Activated CD4-positive, alpha-beta memory T cell treated with anti-CD3 and anti-CD28 coated beads, Interleukin-2, amount 10 ng/mL, durations not matched to agents 7 days and 5 days (primary cell): Measurements from ENCODE around the gene AUH. TPM values are rescaled to one million over a fixed set of nuclear protein-coding genes. Genes with fewer than 3 reads are reported as not detected.

Source experiments
- CTCF ChIA-PET: fragments of 350-600 bp; sonication (Branson Sonifier 250); formaldehyde crosslinking; loops from one replicate; lab custom pipeline; 2021; ENCODE audit warnings: antibody characterized with exemption, inconsistent platforms; lab: Charles Lee
- POLR2A ChIA-PET: fragments of 350-600 bp; sonication (Branson Sonifier 250); formaldehyde crosslinking; loops from one replicate; lab custom pipeline; 2021; ENCODE audit warnings: antibody characterized with exemption; lab: Charles Lee
- DNase-seq: peaks from one replicate; pipeline ENCODE4 v3.0.0-alpha.2; 2020
- H3K27ac Mint-ChIP-seq: one replicate; pipeline ENCODE4 v1.8.0; 2021; ENCODE audit warnings: mild to moderate bottlenecking, mixed read lengths
- H3K27me3 Mint-ChIP-seq: one replicate; pipeline ENCODE4 v1.8.0; 2021; ENCODE audit warnings: mixed read lengths
- H3K36me3 Mint-ChIP-seq: one replicate; pipeline ENCODE4 v1.8.0; 2021; ENCODE audit warnings: low read depth, mixed read lengths
- H3K4me1 Mint-ChIP-seq: one replicate; pipeline ENCODE4 v1.8.0; 2021; ENCODE audit warnings: mixed read lengths
- H3K4me3 Mint-ChIP-seq: one replicate; pipeline ENCODE4 v1.8.0; 2021; ENCODE audit warnings: mild to moderate bottlenecking, mixed read lengths
- H3K9me3 Mint-ChIP-seq: one replicate; pipeline ENCODE4 v1.8.0; 2021; ENCODE audit warnings: mixed read lengths
- total RNA-seq, 2 experiments: library from RNA; stranded (reverse); gene quantifications; one replicate each; pipeline ENCODE4 v1.2.3, GENCODE V29; 2021

AUH gene
- total RNA-seq, 2 experiments from 2014 or later = 34.8 to 39.3 TPM

DNA sequence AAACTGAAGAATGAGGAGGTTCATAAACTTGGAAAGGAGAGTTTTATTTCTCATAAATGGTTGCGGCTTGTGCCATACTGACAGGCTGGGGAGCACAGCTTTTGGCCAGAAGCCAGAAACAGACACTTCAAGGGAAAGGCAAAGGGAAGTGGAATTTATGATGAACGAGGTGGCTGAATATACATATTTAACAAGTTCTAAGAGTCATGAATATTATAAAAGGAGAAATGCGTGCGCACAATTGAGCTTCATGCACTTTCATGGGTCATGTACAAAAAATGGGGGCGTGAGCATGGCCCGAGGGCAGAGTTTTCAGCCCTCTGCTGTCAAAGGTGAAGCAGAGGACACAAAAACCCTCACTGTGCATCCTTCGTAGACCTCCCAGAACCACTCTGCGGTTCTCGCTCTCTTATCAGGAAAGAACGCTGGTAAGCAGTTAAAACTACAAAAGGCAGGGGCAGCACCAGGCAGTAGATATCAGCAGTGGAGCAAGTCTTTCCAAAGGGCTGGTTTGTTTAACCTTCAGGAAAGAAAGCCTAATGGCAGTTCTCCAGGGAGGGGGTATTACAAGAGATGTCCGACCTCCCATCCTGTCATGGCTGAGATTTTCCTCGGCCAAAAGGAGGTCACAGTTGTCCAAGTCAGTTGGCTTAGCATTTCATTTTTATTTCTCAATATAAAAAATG lies 29.0 kb downstream of the AUH start:
- DNase-seq = no peak
- peaks cover 6% of the 10 kb centered on the region for H3K9me3 Mint-ChIP-seq
- H3K27me3 Mint-ChIP-seq = no peaks in the 10 kb centered on the region
- H3K4me3 Mint-ChIP-seq = no peak overlapping the region
- H3K36me3 Mint-ChIP-seq = peaks cover 56% of the 10 kb centered on the region
- peaks cover 6% of the 10 kb centered on the region for H3K4me1 Mint-ChIP-seq
- ChIA-PET POLR2A (no interaction called here), CTCF (no interaction called here)
- no peak overlapping the region for H3K27ac Mint-ChIP-seq

DNA sequence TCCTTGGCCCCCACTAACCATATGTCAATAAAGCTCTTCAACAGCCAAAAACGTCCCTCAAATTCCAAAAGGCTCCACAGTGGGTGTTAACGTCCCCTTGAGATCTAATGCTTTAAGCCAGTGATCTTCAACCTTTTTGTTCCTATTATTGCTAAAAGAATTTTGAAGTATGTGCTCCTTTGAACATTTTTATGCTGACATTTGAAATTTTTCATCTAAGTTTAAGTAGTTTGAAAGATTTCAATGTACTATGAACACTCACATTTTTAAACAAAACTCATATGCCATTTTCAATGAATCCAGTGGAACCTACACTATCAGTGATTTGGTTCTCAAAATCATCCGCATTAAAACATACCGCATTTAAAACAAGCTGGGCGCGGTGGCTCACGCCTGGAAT lies 29.9 kb downstream of the AUH start:
- ChIA-PET CTCF (interaction anchor here (0.6 kb wide), 1 partner anchor 90 kb away, joined by 4 read pairs; no protein-coding TSS in a partner anchor), POLR2A (interaction anchor here (0.6 kb wide), 1 partner anchor 457 kb away, joined by 3 read pairs; no protein-coding TSS in a partner anchor)
- Mint-ChIP-seq H3K36me3 (peaks cover 58% of the 10 kb centered on the region), H3K4me3 (no peak overlapping the region), H3K27ac (no peak overlapping the region), H3K27me3 (no peaks in the 10 kb centered on the region), H3K4me1 (peaks cover 2% of the 10 kb centered on the region), H3K9me3 (peaks cover 14% of the 10 kb centered on the region)
- DNase-seq = no peak

DNA sequence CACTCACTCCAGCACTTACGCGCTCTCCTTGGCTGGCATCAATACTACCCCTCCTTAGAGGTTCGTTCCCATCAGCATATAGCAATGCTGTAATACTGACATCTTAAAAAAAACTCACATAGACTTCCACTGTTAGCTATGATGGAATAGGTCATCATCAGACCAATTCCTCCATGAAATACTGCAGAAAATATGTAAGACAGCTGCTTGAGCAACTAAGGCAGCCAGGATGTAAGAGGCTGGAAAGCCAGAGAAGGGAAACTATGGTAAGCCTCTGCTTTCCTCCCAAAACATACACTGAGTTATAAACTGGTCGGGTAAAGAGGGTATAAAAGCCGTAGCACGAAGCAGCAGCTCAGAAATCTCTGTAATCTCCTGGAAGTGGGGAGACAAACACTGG lies 33.5 kb downstream of the AUH start:
- H3K36me3 Mint-ChIP-seq = peaks cover 63% of the 10 kb centered on the region
- DNase-seq = no peak
- H3K9me3 Mint-ChIP-seq = peaks cover 15% of the 10 kb centered on the region
- no peaks in the 10 kb centered on the region for H3K27me3 Mint-ChIP-seq
- H3K4me3 Mint-ChIP-seq = no peak overlapping the region
- POLR2A ChIA-PET = no interaction called here
- no peak overlapping the region for H3K27ac Mint-ChIP-seq
- CTCF ChIA-PET = no interaction called here
- no peaks in the 10 kb centered on the region for H3K4me1 Mint-ChIP-seq

DNA sequence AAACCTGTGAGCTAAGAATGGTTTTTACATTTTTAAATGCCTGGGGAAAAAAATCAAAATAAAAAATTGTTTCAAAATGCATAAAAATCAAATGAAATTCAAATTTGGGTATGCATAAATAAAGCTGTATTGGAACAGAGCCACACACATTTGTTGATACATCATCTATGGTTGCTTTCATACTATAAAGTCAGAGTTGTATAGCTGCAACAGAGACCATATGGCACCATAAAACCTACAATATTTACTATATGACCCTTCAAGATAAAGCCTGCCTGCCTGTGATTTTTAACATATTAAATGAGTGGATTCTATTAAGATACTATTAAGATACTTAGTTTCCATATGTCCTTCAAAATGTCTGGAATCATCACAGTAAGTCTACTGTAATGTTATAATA lies 40.0 kb downstream of the AUH start:
- POLR2A ChIA-PET = interaction anchor here (1.6 kb wide), 1 partner anchor 16 kb away, joined by 3 read pairs; no protein-coding TSS in a partner anchor
- CTCF ChIA-PET = interaction anchor here (1.1 kb wide), 1 partner anchor 406 kb away, joined by 3 read pairs; no protein-coding TSS in a partner anchor
- Mint-ChIP-seq H3K4me3 (no peak overlapping the region), H3K4me1 (peaks cover 1% of the 10 kb centered on the region), H3K36me3 (peaks cover 66% of the 10 kb centered on the region), H3K27ac (no peak overlapping the region), H3K9me3 (no peaks in the 10 kb centered on the region), H3K27me3 (no peaks in the 10 kb centered on the region)
- DNase-seq = no peak

DNA sequence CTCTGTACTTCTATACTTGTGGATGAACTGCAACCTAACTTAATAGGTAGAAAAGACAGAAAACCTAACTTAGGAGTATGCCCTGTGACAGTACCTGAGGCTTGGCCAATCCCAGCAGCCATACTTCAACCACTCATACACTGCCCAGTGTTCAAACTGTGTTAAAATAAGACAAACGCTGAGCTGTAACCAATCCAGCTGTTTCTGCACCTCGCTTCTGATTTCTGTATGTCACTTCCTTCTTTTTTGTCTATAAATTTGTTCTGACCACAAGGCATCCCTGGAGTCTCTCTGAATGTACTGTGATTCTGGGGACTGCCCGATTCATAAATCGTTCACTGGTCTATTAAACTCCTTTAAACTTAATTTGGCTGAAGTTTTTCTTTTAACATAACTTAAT lies 41.4 kb downstream of the AUH start:
- H3K4me3 Mint-ChIP-seq = no peak overlapping the region
- DNase-seq = no peak
- ChIA-PET POLR2A (no interaction called here), CTCF (no interaction called here)
- no peaks in the 10 kb centered on the region for H3K9me3 Mint-ChIP-seq
- H3K4me1 Mint-ChIP-seq = peaks cover 1% of the 10 kb centered on the region
- no peaks in the 10 kb centered on the region for H3K27me3 Mint-ChIP-seq
- H3K27ac Mint-ChIP-seq = no peak overlapping the region
- H3K36me3 Mint-ChIP-seq = peaks cover 67% of the 10 kb centered on the region

DNA sequence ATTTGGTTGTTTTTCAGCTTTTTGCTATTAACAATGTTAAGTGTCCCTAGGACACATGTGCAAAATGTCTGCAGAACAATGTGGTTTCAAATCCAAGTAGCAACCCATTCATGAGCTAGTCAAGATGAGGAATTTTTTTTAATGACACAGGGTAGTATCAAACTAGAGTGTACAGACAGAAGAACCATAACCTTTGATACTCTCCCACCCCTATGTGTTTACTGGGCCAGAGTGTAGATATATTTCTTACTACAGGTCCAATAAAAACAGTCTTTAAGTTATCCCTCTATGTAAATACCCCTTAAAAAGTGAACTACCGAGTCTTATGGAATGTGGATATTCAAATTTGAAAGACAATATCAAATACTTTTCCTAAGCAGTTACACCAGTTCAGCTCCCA lies 45.6 kb downstream of the AUH start:
- peaks cover 65% of the 10 kb centered on the region for H3K36me3 Mint-ChIP-seq

DNA sequence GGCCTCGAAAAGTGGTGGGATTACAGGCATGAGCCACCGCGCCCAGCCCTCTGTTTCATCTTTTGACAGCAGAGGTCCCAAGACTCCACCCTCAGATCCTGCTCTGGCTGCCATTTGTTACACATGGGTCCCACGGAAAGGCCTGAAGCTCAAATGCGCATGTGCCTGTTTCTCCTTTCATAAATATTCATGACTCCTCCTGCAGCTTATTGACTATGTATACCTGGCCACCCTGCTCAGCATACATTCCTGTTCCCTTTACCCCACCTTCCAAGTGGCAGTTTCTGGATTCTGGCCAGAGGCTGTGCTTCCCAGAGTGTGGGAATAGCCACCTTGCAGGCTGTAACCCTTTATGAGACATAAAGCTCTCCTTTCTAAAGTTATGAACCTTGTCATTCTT lies 46.5 kb downstream of the AUH start:
- H3K36me3 Mint-ChIP-seq = peaks cover 65% of the 10 kb centered on the region
- CTCF ChIA-PET = no interaction called here

More for the DNA sequence above, 45.6 kb downstream of the AUH start:
- DNase-seq = no peak
- Mint-ChIP-seq H3K27ac (no peak overlapping the region), H3K9me3 (no peaks in the 10 kb centered on the region), H3K4me3 (no peak overlapping the region), H3K4me1 (no peaks in the 10 kb centered on the region), H3K27me3 (no peaks in the 10 kb centered on the region)
- POLR2A ChIA-PET = interaction anchor here (0.9 kb wide), 1 partner anchor 109 kb away, joined by 3 read pairs; no protein-coding TSS in a partner anchor
- CTCF ChIA-PET = interaction anchor here (0.6 kb wide), 1 partner anchor 199 kb away, joined by 3 read pairs; no protein-coding TSS in a partner anchor

DNA sequence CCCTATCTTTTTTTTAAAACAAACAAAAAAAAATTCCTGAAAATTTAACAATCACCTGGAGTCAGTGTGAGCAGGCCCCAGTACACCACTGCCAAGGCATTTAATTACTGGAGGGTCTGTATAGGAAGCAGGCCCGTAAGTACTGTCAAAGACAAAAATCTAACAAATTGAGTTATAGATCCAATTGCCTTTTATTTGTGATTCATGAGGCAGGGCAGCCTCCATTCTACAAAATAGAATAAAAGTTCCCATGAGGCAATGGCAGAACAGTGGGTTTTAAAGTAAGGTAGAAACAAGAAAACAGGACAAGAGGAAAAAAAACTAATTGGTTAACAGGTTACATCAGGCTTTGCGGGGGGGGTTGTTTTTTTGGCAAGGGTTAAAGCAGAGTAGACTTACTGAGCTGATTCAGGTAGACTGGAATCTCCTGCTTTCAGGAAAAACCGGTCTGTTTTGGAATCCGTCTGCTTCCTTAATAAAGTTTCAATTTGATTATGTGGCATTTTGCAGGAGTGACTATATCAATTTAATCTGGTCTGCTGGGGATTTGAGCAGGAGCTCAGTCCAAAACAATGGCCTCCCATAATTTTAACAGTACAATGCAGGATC lies 48.9 kb downstream of the AUH start:
- no peak overlapping the region for H3K4me3 Mint-ChIP-seq
- no peak overlapping the region for H3K27ac Mint-ChIP-seq
- no peaks in the 10 kb centered on the region for H3K27me3 Mint-ChIP-seq
- no peak for DNase-seq
- ChIA-PET POLR2A (no interaction called here), CTCF (no interaction called here)
- H3K36me3 Mint-ChIP-seq = peaks cover 56% of the 10 kb centered on the region
- H3K9me3 Mint-ChIP-seq = no peaks in the 10 kb centered on the region
- H3K4me1 Mint-ChIP-seq = peaks cover 13% of the 10 kb centered on the region

More for the DNA sequence above, 46.5 kb downstream of the AUH start:
- Mint-ChIP-seq H3K9me3 (no peaks in the 10 kb centered on the region), H3K27ac (no peak overlapping the region), H3K4me3 (no peak overlapping the region), H3K4me1 (no peaks in the 10 kb centered on the region), H3K27me3 (no peaks in the 10 kb centered on the region)
- DNase-seq = no peak
- POLR2A ChIA-PET = interaction anchor here (0.9 kb wide), 1 partner anchor 108 kb away, joined by 3 read pairs; no protein-coding TSS in a partner anchor

DNA sequence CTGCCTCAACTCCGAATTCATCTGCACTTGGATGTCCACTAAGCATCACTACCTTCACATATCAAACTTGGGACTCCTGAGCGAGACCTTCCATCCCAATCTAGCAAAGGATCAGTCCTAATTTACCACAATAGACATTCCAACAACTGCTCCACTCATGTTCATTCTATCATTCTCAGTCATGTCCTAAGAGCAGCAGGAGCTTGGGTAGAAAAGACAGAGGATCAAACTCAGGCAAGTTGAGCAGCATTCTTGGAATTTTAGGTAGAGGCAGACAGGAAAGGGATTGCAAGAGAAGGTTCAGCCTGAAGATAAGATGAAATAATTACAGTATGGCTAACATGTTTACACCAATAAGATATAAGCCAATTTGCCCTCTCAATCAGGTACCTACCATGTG lies 51.7 kb downstream of the AUH start:
- no peaks in the 10 kb centered on the region for H3K27me3 Mint-ChIP-seq
- H3K27ac Mint-ChIP-seq = no peak overlapping the region
- CTCF ChIA-PET = no interaction called here
- H3K4me1 Mint-ChIP-seq = peaks cover 30% of the 10 kb centered on the region
- DNase-seq = no peak
- H3K4me3 Mint-ChIP-seq = no peak overlapping the region
- POLR2A ChIA-PET = no interaction called here
- no peaks in the 10 kb centered on the region for H3K9me3 Mint-ChIP-seq
- H3K36me3 Mint-ChIP-seq = peaks cover 49% of the 10 kb centered on the region

DNA sequence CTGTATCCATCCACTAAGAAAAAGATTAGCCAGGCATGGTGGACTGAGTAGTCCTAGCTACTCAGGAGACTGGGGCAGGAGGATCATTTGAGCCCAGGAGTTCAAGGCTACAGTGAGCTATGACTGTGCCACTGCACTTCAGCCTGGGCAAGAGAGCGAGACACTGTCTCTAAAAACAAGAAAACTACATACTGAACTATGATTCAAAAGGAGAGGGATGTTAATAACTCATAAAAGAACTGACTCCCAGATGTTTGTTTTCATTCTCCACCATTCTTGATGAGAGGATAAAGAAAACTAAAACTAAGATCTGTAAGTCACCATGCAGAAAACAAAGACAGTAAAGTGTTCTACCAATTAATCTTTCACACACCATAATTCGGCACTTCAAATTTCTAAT lies 53.5 kb downstream of the AUH start:
- H3K4me1 Mint-ChIP-seq = peaks cover 30% of the 10 kb centered on the region
- ChIA-PET CTCF (interaction anchor here (0.7 kb wide), 2 partner anchors 45 to 637 kb away, joined by 3 to 4 read pairs; no protein-coding TSS in a partner anchor), POLR2A (no interaction called here)
- DNase-seq = no peak
- no peak overlapping the region for H3K27ac Mint-ChIP-seq
- no peaks in the 10 kb centered on the region for H3K9me3 Mint-ChIP-seq
- peaks cover 50% of the 10 kb centered on the region for H3K36me3 Mint-ChIP-seq
- no peak overlapping the region for H3K4me3 Mint-ChIP-seq
- H3K27me3 Mint-ChIP-seq = no peaks in the 10 kb centered on the region

DNA sequence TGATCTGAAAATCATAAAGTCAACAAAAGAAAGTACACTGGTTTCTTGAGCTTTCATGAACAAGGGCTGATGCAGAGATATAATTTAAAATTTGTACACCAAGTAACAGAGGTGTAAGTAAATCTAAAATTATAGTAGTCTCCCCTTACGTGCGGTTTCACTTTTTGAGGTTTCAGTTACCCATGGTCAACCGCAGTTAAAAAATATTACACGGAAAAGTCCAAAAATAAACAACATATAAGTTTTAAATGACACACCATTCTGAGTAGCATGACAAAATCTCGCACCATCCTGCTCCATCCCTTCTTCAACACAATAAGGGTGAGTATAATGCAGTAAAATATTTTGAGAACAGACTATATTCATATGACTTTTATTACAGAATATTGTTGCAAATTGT lies 54.4 kb downstream of the AUH start:
- CTCF ChIA-PET = no interaction called here
- H3K9me3 Mint-ChIP-seq = no peaks in the 10 kb centered on the region
- H3K27me3 Mint-ChIP-seq = no peaks in the 10 kb centered on the region
- H3K27ac Mint-ChIP-seq = no peak overlapping the region
- peaks cover 44% of the 10 kb centered on the region for H3K36me3 Mint-ChIP-seq
- DNase-seq = no peak
- no peak overlapping the region for H3K4me3 Mint-ChIP-seq
- POLR2A ChIA-PET = no interaction called here
- H3K4me1 Mint-ChIP-seq = peaks cover 32% of the 10 kb centered on the region

DNA sequence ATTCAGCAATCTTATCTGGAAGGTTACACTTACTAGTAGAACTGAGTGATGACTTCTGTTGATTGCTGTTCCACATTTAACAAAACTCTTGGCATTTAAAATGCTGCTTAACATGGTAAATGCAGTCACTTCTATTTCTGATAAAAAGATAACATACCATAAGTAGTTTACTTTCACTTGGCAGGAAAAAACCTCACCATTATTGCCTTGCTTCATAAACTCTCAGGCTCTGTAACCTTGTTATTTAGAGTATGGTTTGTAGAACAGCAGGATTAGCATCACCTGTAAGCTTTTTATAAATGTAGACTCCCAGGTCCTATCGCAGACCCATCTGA lies 55.5 kb downstream of the AUH start:
- no peaks in the 10 kb centered on the region for H3K9me3 Mint-ChIP-seq

DNA sequence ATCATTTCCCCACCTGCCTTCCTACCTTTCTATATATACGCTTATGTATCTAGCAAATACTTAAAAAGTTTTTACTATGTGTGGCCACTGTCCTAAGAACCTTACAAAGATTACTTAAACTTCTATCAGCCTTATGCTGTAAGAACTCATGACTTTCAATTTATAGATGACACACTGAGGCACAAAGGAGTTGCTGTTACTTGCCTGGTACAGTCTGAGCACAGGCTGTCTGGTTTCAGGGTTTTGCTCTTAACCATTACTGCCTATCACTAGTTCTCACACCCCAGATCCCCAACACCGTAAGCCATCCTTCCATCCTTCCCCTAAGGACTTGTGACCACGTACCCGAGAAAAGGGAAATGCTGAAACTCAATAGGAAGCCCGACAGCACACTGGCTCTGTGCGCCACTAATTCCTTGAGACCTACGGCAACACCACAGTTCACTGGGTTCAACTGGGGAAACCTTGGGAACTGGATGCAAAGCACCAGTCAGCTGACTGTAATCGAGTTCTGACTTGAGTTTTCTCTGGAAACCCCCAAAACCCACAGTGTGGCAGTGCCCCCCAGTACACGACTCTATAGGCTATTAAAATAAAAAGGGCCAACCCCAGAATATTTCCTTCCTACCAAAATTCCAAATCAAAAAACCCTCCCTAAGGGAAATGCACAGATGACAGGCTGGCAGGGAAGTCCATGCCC lies 56.0 kb downstream of the AUH start:
- Mint-ChIP-seq H3K27me3 (no peaks in the 10 kb centered on the region), H3K9me3 (no peaks in the 10 kb centered on the region), H3K4me1 (peaks cover 32% of the 10 kb centered on the region), H3K27ac (no peak overlapping the region), H3K4me3 (no peak overlapping the region), H3K36me3 (peaks cover 35% of the 10 kb centered on the region)
- no peak for DNase-seq
- ChIA-PET CTCF (no interaction called here), POLR2A (no interaction called here)

More for the DNA sequence above, 55.5 kb downstream of the AUH start:
- H3K36me3 Mint-ChIP-seq = peaks cover 38% of the 10 kb centered on the region
- no peak overlapping the region for H3K27ac Mint-ChIP-seq
- POLR2A ChIA-PET = no interaction called here
- CTCF ChIA-PET = no interaction called here
- DNase-seq = no peak
- no peaks in the 10 kb centered on the region for H3K27me3 Mint-ChIP-seq
- no peak overlapping the region for H3K4me3 Mint-ChIP-seq
- peaks cover 32% of the 10 kb centered on the region for H3K4me1 Mint-ChIP-seq
